BLaER1 (cell line): ENCODE data around the gene RPS6KA2.
"Not testable (repeated sequence)": the region's sequence is repeated elsewhere in the genome, so short reads cannot be mapped to it uniquely, and the experiment has no call there.

Source experiments
- H3K27ac ChIP-seq: shearing (Covaris generic); formaldehyde crosslinking; 2 replicates; pipeline ENCODE4 v1.8.1; 2022
- H3K27me3 ChIP-seq: shearing (Covaris generic); formaldehyde crosslinking; 2 replicates; pipeline ENCODE4 v1.8.1; 2022
- H3K36me3 ChIP-seq: shearing (Covaris generic); formaldehyde crosslinking; 2 replicates; pipeline ENCODE4 v1.8.1; 2022
- H3K4me1 ChIP-seq: shearing (Covaris generic); formaldehyde crosslinking; 2 replicates; pipeline ENCODE4 v1.8.1; 2022
- H3K4me2 ChIP-seq: shearing (Covaris generic); formaldehyde crosslinking; 2 replicates; pipeline ENCODE4 v1.8.1; 2022
- H3K4me3 ChIP-seq: shearing (Covaris generic); formaldehyde crosslinking; 2 replicates; pipeline ENCODE4 v1.8.1; 2022
- H3K9ac ChIP-seq: shearing (Covaris generic); formaldehyde crosslinking; 2 replicates; pipeline ENCODE4 v1.8.1; 2022
- H3K9me3 ChIP-seq: shearing (Covaris generic); formaldehyde crosslinking; 2 replicates; pipeline ENCODE4 v1.8.1; 2022
- H4K20me1 ChIP-seq: shearing (Covaris generic); formaldehyde crosslinking; 2 replicates; pipeline ENCODE4 v1.8.1; 2022
- Cebpa-rat ChIP-seq: shearing (Covaris generic); IDR thresholded peaks from 2 replicates; pipeline ENCODE4 v1.8.1; 2022

The RPS6KA2 gene

DNA sequence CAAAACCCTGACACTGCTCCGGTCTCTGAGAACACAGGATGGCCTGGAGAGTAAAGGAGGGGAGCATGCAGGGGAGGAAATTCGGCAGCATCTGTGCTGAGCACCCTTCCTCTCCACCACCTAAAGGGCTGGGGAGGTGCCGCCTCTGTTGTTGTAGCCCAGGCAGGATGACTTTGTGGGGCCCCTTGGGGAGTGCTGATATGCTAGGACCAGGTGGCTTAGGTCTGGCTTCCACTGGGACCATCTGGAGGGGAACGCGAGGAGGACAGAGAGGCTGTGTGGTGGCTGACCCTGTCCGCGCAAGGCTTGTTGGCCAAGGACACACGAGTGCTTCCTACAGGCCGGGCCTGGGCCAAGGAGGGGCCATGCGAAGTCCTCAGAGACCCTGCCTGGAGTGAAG is 9.9 kb upstream of the RPS6KA2 start:
- H3K9me3 ChIP-seq, result no peaks in the 10 kb centered on the region
- H3K4me2 ChIP-seq, result peak overlapping the region; percentile 95
- H3K36me3 ChIP-seq, result no peaks in the 10 kb centered on the region
- peaks cover 79% of the 10 kb centered on the region for H3K4me1 ChIP-seq
- H3K4me3 ChIP-seq, result peak overlapping the region; percentile 56; the same call in 1 of the 2 replicates
- H3K27ac ChIP-seq, result peak overlapping the region; percentile 15; the same call in 1 of the 2 replicates
- H4K20me1 ChIP-seq, result no peaks in the 10 kb centered on the region
- peak overlapping the region; percentile 9; the same call in 1 of the 2 replicates for H3K9ac ChIP-seq
- H3K27me3 ChIP-seq, result no peaks in the 10 kb centered on the region
- no peak for TF ChIP-seq Cebpa-rat

DNA sequence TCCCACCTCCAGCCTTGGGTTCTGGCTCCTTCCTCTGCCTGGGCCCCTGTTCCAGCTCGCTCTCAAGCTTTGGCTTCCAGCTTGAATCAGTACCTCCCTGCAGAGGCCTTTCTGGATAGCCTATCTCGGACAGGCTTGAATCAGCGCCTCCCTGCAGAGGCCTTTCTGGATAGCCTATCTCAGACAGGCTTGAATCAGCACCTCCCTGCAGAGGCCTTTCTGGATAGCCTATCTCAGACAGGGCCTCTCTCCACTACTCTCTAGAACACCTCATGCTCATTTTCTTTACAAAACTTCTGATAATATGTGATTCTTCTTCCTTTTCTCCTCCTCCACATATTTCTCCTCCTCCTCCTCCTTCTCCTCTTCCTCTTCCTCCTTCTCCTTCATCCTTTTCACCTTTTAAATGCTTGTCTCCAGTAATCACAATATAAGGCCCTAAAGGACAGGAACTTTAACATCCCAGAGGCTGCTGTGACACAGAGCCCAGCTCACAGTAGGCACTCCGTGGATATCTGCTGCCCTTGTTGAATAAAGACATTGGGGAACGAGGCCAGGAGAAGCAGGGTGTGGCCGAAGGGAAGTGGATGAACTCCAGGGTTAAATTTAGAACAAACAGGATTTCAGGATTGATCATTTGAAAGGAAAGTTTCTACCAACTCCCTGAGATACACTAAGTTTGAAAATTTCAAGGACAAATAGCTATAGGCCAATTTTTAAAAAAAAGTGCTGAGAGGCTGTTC is 9.3 kb upstream of the RPS6KA2 start:
- Histone ChIP-seq H3K4me3 (no peak overlapping the region), H3K9me3 (no peaks in the 10 kb centered on the region), H3K36me3 (no peaks in the 10 kb centered on the region), H4K20me1 (no peaks in the 10 kb centered on the region), H3K4me2 (peak overlapping the region; percentile 95), H3K27me3 (no peaks in the 10 kb centered on the region), H3K9ac (no peak overlapping the region; the same call in 1 of the 2 replicates), H3K4me1 (peaks cover 84% of the 10 kb centered on the region), H3K27ac (0 out of 2 replicates have a peak overlapping the region, but pooled peaks have one; percentile 15)
- TF ChIP-seq Cebpa-rat, result no peak

DNA sequence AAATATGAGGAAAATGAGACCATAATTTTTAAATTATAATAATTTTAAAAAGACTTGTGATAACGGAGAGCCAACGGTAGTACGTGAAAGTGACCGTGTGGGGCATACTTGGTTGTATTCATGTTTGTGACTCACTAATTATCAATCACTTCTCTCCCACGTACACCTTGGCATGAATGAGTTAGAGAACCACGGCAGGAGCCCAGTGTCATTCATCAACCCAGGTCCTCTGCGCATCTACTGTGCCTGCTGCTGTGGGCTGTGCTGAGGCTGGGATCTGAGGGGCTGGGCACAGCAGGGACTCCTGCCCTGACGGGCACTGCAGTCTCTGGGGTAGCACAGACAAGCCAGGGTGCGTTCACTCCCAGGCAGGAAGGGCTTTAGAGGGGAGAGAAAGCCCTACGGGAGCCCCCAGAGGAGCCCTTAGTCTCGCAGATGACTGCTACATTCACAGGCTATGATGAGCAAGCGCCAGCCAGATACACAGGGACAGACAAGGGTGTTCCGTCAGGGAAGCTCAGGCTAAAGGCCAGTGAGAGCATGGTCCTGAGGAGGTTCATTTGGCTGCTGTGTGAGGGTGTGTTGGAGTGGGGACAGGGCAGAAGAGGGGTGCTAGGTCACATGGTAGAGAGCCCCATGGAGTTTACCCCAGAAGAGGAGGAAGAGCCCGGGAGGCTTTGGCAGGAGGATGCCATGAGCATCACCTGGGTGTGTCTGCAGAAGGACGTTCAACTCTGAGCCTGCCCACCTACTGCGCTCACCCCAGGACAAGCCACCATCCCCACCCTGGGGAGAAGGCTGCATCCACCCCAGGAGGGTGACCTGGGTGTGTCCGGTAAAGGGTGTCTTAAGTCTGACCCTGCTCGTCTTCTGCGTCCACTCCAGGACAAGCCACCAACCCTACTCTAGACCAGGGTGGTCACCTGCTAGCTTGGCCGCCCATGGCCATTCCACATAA is 8.2 kb upstream of the RPS6KA2 start:
- no peaks in the 10 kb centered on the region for H3K36me3 ChIP-seq
- no peaks in the 10 kb centered on the region for H4K20me1 ChIP-seq
- H3K9ac ChIP-seq, result no peak overlapping the region
- H3K27me3 ChIP-seq, result no peaks in the 10 kb centered on the region
- H3K9me3 ChIP-seq, result no peaks in the 10 kb centered on the region
- 0 out of 2 replicates have a peak overlapping the region, but pooled peaks have one; percentile 25 for H3K4me2 ChIP-seq
- H3K27ac ChIP-seq, result no peak overlapping the region
- TF ChIP-seq Cebpa-rat, result no peak
- H3K4me1 ChIP-seq, result peaks cover 87% of the 10 kb centered on the region
- H3K4me3 ChIP-seq, result no peak overlapping the region

DNA sequence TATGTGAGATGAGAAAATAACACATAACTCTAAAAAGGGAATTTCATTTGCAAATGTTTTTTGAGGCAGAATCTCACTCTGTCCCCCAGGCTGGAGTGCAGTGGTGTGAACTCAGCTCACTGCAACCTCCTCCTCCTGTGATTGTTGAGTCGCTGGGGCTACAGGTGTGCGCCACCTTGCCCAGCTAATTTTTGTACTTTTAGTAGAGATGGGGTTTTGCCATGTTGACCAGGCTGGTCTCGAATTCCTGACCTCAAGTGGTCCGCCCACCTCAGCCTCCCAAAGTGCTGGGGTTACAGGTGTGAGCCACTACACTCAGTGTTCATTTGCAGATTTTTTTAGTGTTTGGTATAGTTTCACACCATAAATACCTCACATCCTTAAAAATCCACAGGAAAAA is 7.5 kb upstream of the RPS6KA2 start:
- not testable (repeated sequence) for H3K4me3 ChIP-seq, H3K9me3 ChIP-seq, H3K27me3 ChIP-seq, H4K20me1 ChIP-seq, H3K36me3 ChIP-seq, H3K27ac ChIP-seq, H3K9ac ChIP-seq, H3K4me2 ChIP-seq
- peaks cover 85% of the 10 kb centered on the region for H3K4me1 ChIP-seq

DNA sequence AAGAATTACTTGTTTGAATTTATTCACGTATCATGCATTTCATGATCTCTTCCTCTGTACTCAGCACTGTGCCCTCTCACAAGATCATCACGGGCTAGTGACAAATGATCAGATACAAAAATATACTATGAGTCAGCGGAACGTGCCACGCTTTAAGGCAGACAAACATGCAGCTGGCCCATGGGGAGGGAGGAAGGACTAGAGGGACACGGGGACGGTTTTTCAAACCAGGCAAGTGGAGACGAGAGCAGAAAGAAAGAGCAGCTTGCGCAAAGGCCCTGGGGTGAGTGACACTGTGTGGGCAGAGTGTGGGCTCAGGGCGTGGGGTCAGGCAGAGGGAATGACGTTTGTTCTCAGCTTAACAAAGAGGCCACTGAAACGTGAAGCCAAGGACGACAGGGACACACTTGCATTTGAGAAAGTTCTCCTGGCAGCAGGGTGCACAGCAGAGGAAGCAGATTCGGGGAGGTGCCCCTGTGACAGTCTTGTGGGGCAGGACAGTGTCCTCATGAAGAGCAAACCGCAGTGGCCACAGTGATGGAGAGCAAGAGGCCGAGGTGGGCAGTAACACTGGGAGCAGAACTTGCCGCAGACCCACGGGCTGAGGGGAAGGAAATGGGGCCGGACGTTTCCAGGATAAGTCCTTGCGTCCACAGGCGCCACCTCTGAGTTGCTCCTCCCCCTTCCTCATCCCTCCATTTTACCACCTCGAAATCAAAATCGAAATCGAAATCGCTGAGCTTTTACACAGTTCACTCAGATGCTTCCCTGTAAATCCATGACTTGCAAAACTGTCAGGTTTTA is 6.9 kb upstream of the RPS6KA2 start:
- Histone ChIP-seq H3K36me3 (no peaks in the 10 kb centered on the region), H3K9ac (no peak overlapping the region), H3K4me1 (peaks cover 82% of the 10 kb centered on the region), H3K4me2 (peak overlapping the region; percentile 38), H4K20me1 (no peaks in the 10 kb centered on the region), H3K27ac (no peak overlapping the region), H3K27me3 (no peaks in the 10 kb centered on the region), H3K4me3 (no peak overlapping the region), H3K9me3 (no peaks in the 10 kb centered on the region)
- no peak for TF ChIP-seq Cebpa-rat

DNA sequence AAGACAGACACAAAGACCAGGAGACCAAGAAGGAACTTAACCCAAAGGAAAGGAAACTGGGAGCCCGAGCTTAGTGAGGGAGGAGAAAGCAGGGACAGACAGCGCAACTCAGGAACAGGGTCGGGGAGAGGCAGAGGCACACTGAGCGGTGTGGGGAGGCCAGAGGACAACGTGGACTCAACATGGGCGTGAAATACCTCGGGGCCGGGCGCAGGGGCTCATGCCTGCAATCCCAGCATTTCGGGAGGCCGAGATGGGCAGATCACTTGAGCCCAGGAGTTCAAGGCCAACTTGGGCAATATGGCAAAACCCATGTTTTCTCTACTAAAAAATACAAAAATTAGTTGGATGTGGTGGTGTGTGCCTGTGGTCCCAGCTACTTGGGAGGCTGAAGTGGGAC is 5.7 kb upstream of the RPS6KA2 start:
- Histone ChIP-seq H3K4me1 (peaks cover 80% of the 10 kb centered on the region), H3K27me3 (no peaks in the 10 kb centered on the region), H3K36me3 (no peaks in the 10 kb centered on the region), H3K4me3 (no peak overlapping the region), H3K9me3 (no peaks in the 10 kb centered on the region), H3K4me2 (peak overlapping the region; percentile 38), H4K20me1 (no peaks in the 10 kb centered on the region), H3K27ac (no peak overlapping the region; the same call in 1 of the 2 replicates), H3K9ac (no peak overlapping the region)
- TF ChIP-seq Cebpa-rat, result no peak

DNA sequence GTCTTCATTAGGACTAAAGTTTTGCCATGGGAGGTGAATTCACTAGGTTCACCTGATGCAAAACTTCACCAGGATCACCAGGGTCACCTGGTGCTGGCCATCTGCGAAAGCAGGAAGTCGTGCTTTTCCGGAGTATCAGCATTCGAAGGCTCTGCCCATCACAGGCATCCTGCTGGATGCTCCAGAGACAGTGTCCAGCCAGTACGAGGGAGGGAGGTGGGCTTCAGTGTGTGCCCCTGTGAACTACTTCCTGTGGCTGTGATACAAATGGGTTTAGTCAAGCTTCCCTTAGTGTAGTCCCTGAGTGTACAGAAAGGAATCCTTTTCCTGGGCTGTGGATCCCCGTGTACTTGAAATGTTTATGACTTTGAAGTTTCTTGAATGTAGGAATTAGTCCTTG is 3.4 kb upstream of the RPS6KA2 start:
- Histone ChIP-seq H3K9me3 (no peaks in the 10 kb centered on the region), H3K4me1 (peaks cover 70% of the 10 kb centered on the region), H3K27me3 (peaks cover 16% of the 10 kb centered on the region), H4K20me1 (peaks cover 11% of the 10 kb centered on the region; the same call in 1 of the 2 replicates), H3K9ac (no peak overlapping the region), H3K36me3 (no peaks in the 10 kb centered on the region), H3K4me2 (peak overlapping the region; percentile 46), H3K4me3 (no peak overlapping the region), H3K27ac (no peak overlapping the region)
- no peak for TF ChIP-seq Cebpa-rat

DNA sequence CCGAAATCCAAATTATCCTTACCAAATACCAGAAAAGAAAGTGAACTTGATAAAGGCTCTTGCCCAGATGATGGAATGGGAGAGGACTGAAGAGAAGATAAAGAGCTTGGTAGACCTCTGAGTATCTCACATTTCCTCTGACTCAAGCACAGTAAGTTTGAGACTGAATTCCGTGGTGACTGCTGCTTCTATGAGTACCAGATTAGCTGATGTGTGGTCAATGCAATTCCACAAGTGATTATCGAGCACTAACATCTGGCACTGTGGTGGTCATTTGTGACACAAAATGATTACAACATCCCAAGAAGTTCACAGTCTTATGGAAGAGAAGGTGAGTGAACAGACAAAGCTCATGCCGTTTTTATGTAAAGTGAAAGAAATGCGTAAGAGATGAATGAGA is 2.6 kb upstream of the RPS6KA2 start:
- no peak for TF ChIP-seq Cebpa-rat
- Histone ChIP-seq H3K4me1 (peaks cover 64% of the 10 kb centered on the region), H3K36me3 (no peaks in the 10 kb centered on the region), H3K27ac (no peak overlapping the region), H3K9ac (no peak overlapping the region), H3K4me3 (no peak overlapping the region), H4K20me1 (peaks cover 13% of the 10 kb centered on the region; the same call in 1 of the 2 replicates), H3K27me3 (peaks cover 23% of the 10 kb centered on the region), H3K9me3 (no peaks in the 10 kb centered on the region), H3K4me2 (no peak overlapping the region)
